Thyroid gland (tissue), 4 donors: Measurements from ENCODE around the gene EYA4. TPM values are rescaled to one million over a fixed set of nuclear protein-coding genes. Genes with fewer than 3 reads are reported as not detected.

Experiments
- DNase-seq, 2 donors: peaks; one replicate each; pipeline ENCODE4 v3.0.0-alpha.2; 2019
- H3K27ac ChIP-seq, 3 donors: fragments of 200-600 bp; sonication (generic); 1 replicate in 2 of 3; 2 replicates in 1 of 3; pipeline ENCODE4 v1.5.1; 2016 to 2019; ENCODE audit warnings: mild to moderate bottlenecking in 1 of 3, moderate library complexity in 1 of 3
- H3K27me3 ChIP-seq: fragments of 200-600 bp; sonication (generic); one replicate; pipeline ENCODE4 v1.5.1; 2019
- H3K36me3 ChIP-seq, 2 donors: fragments of 200-600 bp; sonication (generic); one replicate each; pipeline ENCODE4 v1.5.1; 2016 to 2019
- H3K4me1 ChIP-seq, 2 donors: fragments of 200-600 bp; sonication (generic); one replicate each; pipeline ENCODE4 v1.5.1; 2017 to 2019
- H3K4me3 ChIP-seq, 3 donors: fragments of 200-600 bp; sonication (generic); replicated peaks in 1 of 3; 1 replicate in 2 of 3; 2 replicates in 1 of 3; pipeline ENCODE4 v1.5.1; 2016; ENCODE audit warnings: mild to moderate bottlenecking in 1 of 3
- H3K9me3 ChIP-seq: fragments of 200-600 bp; sonication (generic); one replicate; pipeline ENCODE4 v1.5.1; 2017
- CTCF ChIP-seq, 6 experiments: fragments of 200-600 bp in 3 of 6; fragments of 450-650 bp in 3 of 6; sonication (generic) in 3 of 6; IDR thresholded peaks; one replicate each; pipeline ENCODE4 v1.5.1; 2016 to 2019; ENCODE audit warnings: antibody characterized with exemption in 6 of 6, mild to moderate bottlenecking in 2 of 6, inconsistent platforms in 1 of 6, moderate library complexity in 1 of 6
- POLR2A ChIP-seq, 2 donors: fragments of 450-650 bp; IDR thresholded peaks; one replicate each; pipeline ENCODE4 v1.6.1; 2017; ENCODE audit warnings: antibody characterized with exemption in 2 of 2, mild to moderate bottlenecking in 2 of 2, moderate library complexity in 1 of 2
- WGBS, 2 donors: methylation state at CpG; one replicate each; pipeline ENCODE4 v1.1.5; 2017; 5-methylcytosine and 5-hydroxymethylcytosine counted together
- intact Hi-C: fragments of 100-400 bp; cut with DNase I; formaldehyde crosslinking; loops from one replicate; pipeline ENCODE4 v1.15.1; 2023
- total RNA-seq, 4 donors: library from RNA; depleted of rRNA; stranded (reverse); fragments of >200 nt; gene quantifications; one replicate each; pipeline ENCODE4 v1.2.3, GENCODE V29; 2016

Gene EYA4
- total RNA-seq, 4 donors from 2014 or later = 3.3 to 8.2 (median 5.3) TPM

DNA sequence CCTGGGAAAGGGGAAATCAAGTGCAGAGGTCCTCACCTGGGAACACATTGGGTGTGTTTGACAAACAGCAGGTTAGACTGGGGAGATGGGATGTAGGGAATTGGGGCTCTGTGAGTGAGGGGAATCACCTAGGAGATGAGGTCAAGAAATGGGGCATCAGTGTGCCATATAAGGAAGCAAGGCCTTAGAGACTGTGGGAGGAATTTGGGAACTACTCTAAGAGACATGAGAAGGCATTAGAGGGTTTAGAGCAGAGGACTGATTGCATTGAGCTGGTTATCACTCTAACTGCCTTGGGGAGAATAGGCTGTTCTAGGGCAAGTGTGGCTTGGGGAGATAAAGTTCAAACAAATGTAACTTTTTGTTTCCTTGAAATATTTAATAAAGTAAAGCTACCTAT is 189.9 kb downstream of the EYA4 start:
- no peaks in the 10 kb centered on the region for H3K9me3 ChIP-seq
- H3K4me1 ChIP-seq = no peaks in the 10 kb centered on the region
- TF ChIP-seq POLR2A (IDR thresholded peaks at IDR 0.05) (no peak), CTCF (IDR thresholded peaks at IDR 0.05) (no peak)
- no peak overlapping the region for H3K27ac ChIP-seq
- DNase-seq = no peak
- H3K27me3 ChIP-seq = no peaks in the 10 kb centered on the region
- intact Hi-C loops = no loop called here
- H3K4me3 ChIP-seq = no peak overlapping the region
- H3K36me3 ChIP-seq = no peaks in the 10 kb centered on the region

DNA sequence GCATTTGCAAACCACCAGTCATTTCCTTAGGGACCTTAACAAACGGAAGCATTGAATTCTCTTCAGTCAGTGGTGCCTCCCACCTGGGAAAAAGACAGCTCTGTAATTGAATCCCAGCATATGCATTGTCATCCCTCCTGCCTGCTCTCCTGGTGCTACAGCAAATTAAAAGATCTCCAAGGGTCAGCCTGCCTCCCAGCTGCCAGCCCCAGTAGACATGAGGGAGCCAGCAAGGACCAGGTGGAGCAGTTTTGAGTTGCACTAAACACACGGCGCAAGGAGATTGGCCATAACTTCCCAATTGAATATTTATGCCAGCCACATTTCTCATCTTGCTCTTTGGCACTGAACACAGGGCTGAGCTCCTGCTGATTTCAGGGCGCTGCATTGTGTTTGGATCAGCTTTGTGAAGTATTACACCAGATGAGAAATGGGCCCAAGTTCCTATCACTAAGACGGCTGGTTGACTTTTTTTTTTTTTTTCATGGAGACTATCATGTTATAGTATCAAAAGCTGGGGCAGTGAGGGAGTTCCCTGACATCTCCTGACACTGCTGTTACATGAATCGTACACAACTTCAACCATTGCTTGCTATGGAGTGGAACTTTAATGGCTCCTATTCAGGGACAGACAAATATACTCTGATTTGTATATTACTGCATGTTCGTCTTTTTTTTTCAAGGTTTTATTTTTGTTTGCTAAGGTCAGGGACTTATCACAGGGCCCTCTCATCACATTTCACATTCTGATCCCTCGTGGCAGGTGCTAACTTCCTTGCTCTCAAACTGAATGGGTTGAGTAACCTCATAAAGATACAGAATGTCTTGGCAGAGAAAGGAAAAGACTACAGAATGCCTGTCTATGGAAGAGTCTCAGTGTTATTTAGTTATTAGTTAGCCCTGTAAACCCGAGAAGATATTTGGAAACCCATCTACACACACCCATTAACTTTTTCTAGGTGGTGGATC is 191.1 kb downstream of the EYA4 start:
- TF ChIP-seq CTCF (IDR thresholded peaks at IDR 0.05) = no peak
- TF ChIP-seq POLR2A (IDR thresholded peaks at IDR 0.05) = no peak
- no peak overlapping the region for H3K27ac ChIP-seq
- no peaks in the 10 kb centered on the region for H3K4me1 ChIP-seq
- no peaks in the 10 kb centered on the region for H3K27me3 ChIP-seq
- no peaks in the 10 kb centered on the region for H3K9me3 ChIP-seq
- no peaks in the 10 kb centered on the region for H3K36me3 ChIP-seq
- no peak for DNase-seq
- intact Hi-C loops = no loop called here
- WGBS, 2 donors = 61 to 67% methylated on average over 9 of the region's 9 CpGs
- H3K4me3 ChIP-seq = no peak overlapping the region

DNA sequence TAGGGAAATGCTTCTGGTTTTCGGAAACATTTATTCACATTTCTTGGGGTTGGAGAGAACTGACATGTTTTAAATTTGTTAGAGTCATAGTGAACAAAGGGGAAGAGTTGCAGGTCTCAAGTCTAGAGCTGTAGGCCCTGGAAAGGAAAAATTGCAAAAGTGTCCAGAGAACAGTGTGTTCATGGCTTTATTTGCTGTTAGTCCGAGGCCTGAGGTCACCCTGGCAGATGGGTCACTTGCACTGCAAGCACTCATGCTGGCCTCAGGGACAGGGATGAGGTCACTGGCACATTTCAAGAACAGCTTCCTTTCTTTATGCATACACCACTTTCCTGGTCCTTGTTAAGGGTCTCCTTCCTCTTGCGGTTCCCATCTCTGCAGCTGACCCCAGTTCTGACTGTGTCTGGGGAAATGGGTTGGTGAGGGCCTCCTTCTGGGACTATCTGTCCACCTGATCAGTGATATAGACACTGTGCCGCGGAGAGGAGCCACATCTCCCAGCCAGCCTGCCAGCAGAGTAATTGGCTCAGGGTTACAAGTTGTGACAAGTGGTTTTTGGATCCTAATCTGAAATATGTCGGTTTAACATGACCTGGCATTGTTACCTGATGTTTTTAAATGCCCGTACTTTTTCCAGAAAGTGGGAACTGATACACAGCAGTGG is 194.0 kb downstream of the EYA4 start:
- Histone ChIP-seq H3K36me3 (no peaks in the 10 kb centered on the region), H3K27me3 (no peaks in the 10 kb centered on the region), H3K4me3 (no peak overlapping the region), H3K9me3 (no peaks in the 10 kb centered on the region), H3K4me1 (no peaks in the 10 kb centered on the region), H3K27ac (no peak overlapping the region)
- TF ChIP-seq POLR2A (IDR thresholded peaks at IDR 0.05) (no peak), CTCF (IDR thresholded peaks at IDR 0.05) (no peak)
- no peak for DNase-seq
- 76 to 77% methylated on average over 7 of the region's 7 CpGs for WGBS, 2 donors
- intact Hi-C loops = no loop called here

GRCh38 chr6:133436652-133437051 is 195.5 kb downstream of the EYA4 start:
- no peaks in the 10 kb centered on the region for H3K36me3 ChIP-seq
- no peak overlapping the region for H3K4me3 ChIP-seq
- WGBS, 2 donors = 57 to 61% methylated on average over 1 of the region's 1 CpG
- H3K27me3 ChIP-seq = no peaks in the 10 kb centered on the region
- TF ChIP-seq POLR2A (IDR thresholded peaks at IDR 0.05) (no peak), CTCF (IDR thresholded peaks at IDR 0.05) (no peak)
- H3K27ac ChIP-seq = no peak overlapping the region
- no peaks in the 10 kb centered on the region for H3K4me1 ChIP-seq
- no peaks in the 10 kb centered on the region for H3K9me3 ChIP-seq
- intact Hi-C loops = no loop called here
- no peak for DNase-seq

GRCh38 chr6:133441491-133441890 is 200.3 kb downstream of the EYA4 start:
- Histone ChIP-seq H3K4me1 (no peaks in the 10 kb centered on the region), H3K36me3 (no peaks in the 10 kb centered on the region), H3K27me3 (no peaks in the 10 kb centered on the region), H3K9me3 (no peaks in the 10 kb centered on the region), H3K27ac (no peak overlapping the region), H3K4me3 (no peak overlapping the region)
- no peak for DNase-seq
- intact Hi-C loops = no loop called here
- TF ChIP-seq POLR2A (IDR thresholded peaks at IDR 0.05) = no peak
- TF ChIP-seq CTCF (IDR thresholded peaks at IDR 0.05) = no peak
- WGBS, 2 donors = 92 to 96% methylated on average over 2 of the region's 2 CpGs
